HG02623 (cell line): ENCODE data around the gene TRIM28.
"Not testable (repeated sequence)": the region's sequence is repeated elsewhere in the genome, so short reads cannot be mapped to it uniquely, and the experiment has no call there.

Experiments used
- ATAC-seq: cut with Tn5 transposase; IDR thresholded peaks from one replicate; pipeline ENCODE4 v1.9.1; 2021; ENCODE audit warnings: moderate library complexity; ENCODE audit not compliant: unreplicated experiment

TRIM28 gene

DNA sequence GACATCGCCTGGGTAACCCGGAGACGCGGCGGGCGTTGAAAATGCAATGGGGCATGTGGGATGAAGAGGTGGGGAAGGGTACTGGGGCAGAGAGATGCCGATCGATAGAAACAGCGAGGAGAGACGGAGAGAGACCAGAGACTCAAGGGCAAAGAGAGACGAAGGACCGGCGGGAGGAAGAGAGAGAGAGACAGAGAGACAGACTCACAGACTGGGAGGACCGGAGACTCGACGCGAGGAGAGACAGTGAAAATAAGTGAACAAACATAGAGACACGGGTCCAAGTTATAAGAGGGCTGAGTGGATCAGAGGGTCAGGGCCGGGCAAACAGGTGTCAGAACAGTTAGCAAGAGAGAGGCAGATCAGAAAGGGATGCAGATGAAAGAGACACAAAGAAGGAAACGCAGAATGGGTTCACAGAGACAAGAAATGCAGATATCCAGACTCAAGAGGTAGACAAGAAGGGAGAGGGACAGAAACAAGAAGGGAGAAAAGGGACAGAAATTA, 29.8 kb downstream of the TRIM28 start:
- no peak for ATAC-seq

DNA sequence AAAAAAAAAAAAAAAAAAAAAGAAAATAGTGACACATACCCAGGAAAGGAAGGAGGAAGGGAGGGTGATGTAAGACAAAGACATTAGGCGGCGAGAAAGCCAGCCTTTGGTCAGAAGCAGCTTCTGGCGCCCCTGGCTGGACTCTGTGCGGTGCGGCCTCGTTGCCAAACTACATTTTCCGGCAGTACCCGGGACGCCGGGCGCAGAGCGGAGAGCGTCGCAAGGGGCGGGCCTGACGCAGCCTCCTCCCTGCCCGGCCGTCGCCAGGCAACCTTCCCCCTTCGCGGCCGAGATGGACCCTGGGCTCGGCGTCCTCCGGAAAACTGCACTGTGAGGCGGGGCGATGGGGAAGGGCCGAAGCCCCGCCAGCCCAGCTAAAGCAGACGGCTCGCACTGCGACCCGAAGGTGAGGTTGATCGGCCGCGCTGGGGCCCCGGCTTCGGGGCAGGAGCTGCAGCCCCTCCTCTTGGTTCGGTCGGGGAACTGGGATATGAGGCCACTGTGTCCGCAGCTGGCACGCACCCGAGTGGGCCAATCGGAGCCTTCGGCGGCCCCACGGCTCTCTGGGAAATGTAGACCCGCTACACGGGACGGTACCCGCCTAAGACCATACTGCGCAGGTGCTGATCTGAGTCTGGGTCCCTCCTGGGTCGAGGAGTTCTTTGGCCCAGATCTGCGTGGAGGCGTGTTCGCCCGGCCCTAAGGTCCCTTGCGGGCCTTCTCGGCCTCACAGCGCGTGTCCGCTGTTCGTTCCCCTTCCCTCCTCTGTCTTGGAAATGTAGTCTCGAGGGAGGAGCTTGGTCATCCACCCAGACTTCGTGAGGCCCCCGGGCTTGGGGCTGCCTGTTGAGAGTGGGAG, 31.5 kb downstream of the TRIM28 start:
- ATAC-seq, result peak; percentile 36

DNA sequence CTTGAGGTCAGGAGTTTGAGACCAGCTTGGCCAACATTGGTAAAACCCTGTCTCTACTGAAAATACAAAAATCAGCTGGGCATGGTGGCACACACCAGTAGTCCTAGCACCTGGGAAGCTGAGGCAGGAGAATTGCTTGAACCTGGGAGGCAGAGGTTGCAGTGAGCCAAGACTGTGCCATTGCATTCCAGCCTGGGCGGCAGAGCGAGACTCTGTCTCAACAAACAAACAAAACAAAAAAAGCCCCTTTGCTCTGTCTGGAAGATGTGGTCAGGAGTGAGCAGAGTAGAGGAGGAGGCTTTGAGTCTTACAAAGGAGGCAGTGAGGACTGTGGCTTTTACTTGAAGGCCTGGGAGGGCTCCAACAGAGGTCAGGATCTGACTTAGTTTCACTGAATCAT, 33.7 kb downstream of the TRIM28 start:
- ATAC-seq, result not testable (repeated sequence)

DNA sequence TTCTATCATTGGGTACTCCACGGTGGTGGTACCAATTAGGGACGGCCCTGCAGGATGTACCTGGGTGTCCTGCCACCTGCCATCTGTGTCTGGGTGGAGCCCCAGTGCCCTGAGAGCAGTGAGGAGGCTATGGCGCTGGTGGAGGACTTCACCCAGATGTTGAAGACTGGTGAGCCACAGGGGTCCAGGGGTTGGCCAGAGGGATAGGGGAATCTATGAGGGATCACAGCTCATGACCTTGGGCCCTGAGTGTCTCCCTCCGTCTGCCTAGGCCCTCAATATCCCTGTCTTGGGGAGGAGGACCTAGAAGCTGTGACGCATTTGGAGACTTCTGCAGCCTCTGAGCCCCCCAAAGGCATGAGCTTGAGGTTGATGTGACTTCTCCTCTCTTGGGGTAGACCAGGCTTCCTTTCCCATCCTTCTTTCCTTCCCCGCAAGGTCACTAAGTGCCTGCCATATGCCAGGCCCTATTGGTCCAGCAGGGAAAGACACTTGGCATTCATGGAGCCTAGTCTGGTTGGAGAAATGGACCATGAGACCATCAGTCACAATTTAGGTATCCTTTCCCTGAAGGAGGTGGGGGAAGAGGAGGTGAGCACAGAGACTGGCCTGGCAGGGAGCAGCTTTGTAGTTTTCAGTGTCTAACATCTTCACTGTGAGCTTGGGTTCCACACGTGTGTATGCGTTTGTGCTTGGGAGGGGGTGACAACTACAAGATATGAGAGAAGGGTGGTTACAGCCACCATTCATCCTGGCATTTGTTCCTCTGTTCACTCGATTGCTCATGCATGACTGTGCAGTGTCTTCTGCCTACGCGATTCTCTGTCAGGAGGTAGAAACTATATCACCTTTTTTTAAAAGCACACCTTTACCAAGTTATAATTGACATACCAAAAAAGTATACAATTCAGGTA, 34.4 kb downstream of the TRIM28 start:
- no peak for ATAC-seq

DNA sequence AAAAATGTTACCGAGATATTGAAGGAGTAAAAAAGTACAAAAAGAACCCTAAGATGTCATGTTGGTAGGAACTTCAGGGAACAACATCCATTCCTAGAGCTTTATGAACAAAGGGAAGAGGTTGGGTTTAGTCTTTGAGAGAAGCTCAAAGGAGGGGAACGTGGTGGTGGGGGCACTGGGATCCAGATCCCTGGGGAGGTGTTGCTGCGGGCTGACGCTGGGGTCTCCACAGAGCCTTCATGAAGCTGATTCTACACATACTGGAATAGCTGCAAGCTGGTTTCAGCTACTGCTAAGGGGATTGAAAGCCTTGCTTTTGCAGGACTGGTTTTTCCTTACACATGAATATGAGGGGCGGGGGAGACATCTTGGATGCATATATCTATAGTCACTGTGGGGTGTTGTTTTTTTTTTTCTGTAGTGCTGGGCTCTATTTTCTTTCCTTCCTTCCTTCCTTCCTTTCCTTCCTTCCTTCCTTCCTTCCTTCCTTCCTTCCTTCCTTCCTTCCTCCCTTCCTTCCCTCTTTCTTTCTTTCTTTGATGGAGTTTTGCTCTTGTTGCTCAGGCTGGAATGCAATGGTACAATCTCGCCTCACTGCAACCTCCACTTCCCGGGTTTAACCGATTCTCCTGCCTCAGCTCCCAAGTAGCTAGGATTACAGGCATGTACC, 35.7 kb downstream of the TRIM28 start:
- no peak for ATAC-seq

DNA sequence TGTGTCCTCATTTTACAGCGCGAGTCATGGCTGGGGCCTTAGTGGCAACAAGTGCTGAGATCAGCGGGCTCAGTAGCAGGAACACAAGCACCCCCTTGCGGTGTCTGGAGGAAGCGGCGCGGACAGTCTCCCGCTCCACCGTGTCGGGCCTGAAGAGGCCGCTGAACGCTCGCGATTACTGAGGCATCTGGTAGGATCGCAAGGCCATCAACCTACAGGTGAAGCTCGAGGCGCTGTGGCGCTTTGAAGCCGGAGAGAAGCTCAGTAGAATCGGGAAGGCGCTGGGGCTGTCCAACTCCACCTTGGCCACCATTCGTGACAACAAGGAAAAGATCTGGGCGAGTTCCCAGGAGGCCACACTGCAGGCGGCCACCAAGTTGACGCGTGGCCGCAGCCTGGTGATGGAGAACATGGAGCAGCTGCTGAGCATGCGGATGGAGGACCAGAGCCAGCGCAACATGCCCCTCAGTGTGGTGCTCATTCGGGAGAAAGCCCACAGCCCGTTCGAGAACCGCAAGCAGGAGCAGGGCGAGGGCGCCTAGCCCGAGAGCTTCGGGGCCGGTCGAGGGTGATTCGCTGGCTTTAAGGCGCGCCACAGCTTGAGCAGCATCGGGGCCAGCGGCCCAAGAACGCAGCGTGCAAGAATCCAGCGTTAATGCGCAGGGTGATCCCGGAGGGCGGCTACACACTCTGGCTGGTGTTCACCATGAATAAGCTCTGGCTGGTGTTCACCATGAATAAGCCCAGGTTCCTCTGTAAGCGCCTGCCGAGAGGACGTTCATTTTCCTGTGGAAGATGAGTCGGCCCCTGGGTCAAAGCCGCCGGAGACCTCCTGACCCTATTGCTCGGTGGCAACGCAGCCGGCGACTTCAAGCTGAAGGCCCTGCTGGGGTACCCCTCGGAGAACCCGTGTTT, 37.6 kb downstream of the TRIM28 start:
- ATAC-seq, result peak; percentile 47

DNA sequence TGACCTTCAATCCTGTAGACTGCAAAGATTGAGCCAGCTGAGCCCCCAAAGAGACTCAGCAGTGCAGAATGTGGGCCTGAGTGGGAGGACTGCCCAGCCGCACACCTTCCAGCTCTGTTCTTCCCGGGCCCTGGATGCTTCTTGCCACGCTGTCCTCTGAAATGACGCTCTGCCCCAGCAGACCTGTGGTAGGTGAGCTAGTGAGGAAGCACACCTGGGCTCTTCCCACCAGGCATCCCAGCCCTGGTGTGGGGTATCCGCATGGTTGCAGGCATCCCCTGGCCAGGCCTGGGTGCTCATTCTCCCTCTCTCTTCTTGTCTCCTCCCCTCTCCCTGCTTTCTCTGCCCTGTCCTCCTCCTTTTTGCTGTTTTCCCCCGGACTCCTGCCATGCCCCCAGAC, 39.1 kb downstream of the TRIM28 start:
- no peak for ATAC-seq

DNA sequence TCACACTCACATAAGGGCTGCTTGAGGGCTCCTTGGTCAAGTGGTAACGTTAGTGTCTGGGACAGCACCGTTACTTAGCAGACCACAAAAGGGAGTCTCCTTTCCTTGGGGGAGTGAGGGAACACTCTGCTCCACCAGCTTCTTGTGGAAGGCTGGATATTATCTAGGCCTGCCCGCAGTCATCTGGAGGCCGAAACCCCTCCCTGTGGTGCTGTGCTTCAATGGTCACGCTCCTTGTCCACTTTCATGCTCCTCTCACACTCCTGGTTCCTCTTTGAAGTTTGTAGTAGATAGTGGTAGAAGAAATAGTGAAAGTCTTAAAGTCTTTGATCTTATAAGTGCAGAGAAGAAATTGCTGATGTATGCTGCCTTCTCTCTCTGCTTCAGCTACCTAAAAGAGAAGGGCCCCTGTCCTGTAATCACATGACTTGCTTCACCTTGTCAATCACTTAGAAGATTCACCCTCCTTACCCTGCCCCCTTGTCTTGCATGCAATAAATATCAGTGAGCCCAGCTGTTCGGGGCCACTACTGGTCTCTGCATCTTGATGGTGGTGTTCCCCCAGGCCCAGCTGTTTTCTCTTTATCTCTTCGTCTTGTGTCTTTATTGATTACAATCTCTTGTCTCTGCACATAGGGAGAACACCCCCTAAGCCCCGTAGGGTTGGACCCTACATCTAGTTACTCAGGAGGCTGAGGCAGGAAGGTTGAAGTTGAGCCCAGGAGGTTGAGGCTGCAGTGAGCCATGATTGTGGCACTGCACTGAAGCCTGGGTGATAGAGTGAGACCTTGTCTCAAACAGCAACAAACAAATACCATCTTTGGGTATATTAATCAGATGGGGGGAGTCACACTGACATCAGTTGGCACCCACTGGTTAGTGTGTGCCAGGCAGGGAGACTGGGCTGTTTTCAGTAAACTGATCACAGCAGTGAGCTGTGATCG, 40.9 kb downstream of the TRIM28 start:
- no peak for ATAC-seq

DNA sequence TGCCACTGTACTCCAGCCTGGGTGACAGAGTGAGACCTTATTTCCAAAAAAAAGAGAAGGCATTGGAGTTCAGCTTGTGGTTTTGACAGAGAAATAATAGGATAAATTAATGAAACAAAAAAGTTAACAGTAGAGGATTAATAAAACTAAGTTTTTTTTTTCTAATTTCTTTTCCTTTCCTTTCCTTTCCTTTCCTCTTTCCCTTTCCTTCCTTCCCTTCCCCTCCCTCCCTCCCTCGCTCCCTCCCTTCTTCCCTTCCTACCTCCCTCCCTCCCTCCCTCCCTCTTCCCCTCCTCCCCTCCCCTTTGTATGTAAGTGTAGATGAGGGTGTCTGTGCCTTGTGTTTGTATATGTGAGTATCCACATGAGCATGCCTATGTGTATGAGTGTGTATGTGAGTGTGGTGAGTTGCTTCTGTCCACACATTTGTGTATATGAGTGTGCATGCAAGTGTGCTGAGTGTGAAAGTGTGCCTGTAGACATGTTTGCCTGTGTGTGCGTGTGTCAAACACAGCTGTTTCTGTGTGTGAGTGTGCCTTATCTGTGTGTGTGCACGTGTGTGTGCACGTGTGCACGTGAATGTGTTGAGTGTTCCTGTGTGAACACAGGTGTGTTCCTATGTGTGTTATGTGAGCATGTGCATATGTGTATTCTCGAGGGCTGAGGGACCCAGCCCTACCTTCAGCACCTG, 41.7 kb downstream of the TRIM28 start:
- ATAC-seq, result no peak

DNA sequence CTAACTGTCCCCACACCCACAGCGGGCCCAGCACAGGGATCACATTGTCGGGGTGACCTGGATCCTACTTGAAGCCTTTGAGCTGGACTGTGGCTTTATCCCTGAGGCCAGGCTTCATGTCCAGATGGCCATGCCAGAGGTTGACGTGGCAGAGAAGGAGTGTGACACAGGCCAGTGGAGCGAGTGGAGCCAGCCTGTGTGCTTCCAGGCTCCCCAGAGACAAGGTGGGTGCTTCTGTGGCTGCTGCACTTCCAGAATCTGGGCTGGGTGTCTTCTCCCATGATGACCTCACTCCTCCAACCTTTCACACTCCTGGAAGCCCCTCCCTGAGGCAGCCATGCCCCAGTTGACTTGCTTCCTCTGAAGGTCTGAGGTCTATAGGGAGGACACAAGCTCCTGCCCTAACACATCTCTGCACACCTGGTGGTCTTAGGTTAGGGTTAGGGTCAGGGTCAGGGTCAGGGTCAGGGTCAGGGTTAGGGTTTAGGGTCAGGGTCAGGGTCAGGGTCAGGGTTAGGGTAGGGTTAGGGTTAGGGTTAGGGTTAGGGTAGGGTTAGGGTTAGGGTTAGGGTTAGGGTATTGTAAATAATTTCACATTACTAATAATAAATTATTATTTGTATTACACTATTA, 42.4 kb downstream of the TRIM28 start:
- ATAC-seq, result no peak
